ENCODE results near the gene ACO2. TPM values are rescaled to one million over a fixed set of nuclear protein-coding genes. Genes with fewer than 3 reads are reported as not detected.
A peak's percentile ranks its signal among the peaks of the same experiment; 100 is the strongest.

ACO2 gene
- total RNA-seq, 4 donors from 2014 or later: 69.9 to 91.1 (median 76.4) TPM

- H3K27ac ChIP-seq: peak overlapping the region; percentile 73 to 95 (median 84)
- TF ChIP-seq EP300 (IDR thresholded peaks at IDR 0.05): no peak
- no peak for TF ChIP-seq CTCF (IDR thresholded peaks at IDR 0.05)
- TF ChIP-seq POLR2A (IDR thresholded peaks at IDR 0.05): no peak
These were observed 9.6 kb downstream of the ACO2 start for GRCh38 chr22:41478473-41478872.

GRCh38 chr22:41478891-41479521 lies 10.1 kb downstream of the ACO2 start:
- H3K27me3 ChIP-seq: no peaks in the 10 kb centered on the region
- H3K36me3 ChIP-seq: no peaks in the 10 kb centered on the region
- peak overlapping the region; percentile 73 to 95 (median 84) for H3K27ac ChIP-seq
- peak; percentile 21 to 45 for DNase-seq (ENCODE audit: low spot score in 2 of 2)
- no peak for TF ChIP-seq POLR2A (IDR thresholded peaks at IDR 0.05)
- peak; percentile 10 to 90 for TF ChIP-seq EP300 (IDR thresholded peaks at IDR 0.05)
- H3K4me1 ChIP-seq: peaks cover 9 to 72% (median 59%) of the 10 kb centered on the region in 4 donors
- H3K9me3 ChIP-seq: no peaks in the 10 kb centered on the region
- H3K4me3 ChIP-seq: no peak overlapping the region
- 37 to 47% methylated on average over 7 of the region's 7 CpGs for WGBS, 2 donors

More at GRCh38 chr22:41478473-41478872, 9.6 kb downstream of the ACO2 start:
- Histone ChIP-seq H3K4me3 (no peak overlapping the region), H3K36me3 (peaks cover 0 to under 1% (median 0%) of the 10 kb centered on the region in 3 donors), H3K27me3 (no peaks in the 10 kb centered on the region), H3K4me1 (peaks cover 9 to 67% (median 53%) of the 10 kb centered on the region in 4 donors), H3K9me3 (no peaks in the 10 kb centered on the region)
- WGBS, 2 donors: 58 to 61% methylated on average over 2 of the region's 2 CpGs
- DNase-seq (ENCODE audit: low spot score in 2 of 2): no peak

- peak in 1 of 5 experiments; percentile 8 for TF ChIP-seq CTCF (IDR thresholded peaks at IDR 0.05)
- no peak for TF ChIP-seq POLR2A (IDR thresholded peaks at IDR 0.05)
- 36 to 46% methylated on average over 6 of the region's 6 CpGs for whole genome bisulfite sequencing, 2 donors
These were observed 10.9 kb downstream of the ACO2 start for GRCh38 chr22:41479671-41480396.

GRCh38 chr22:41480397-41480735 lies 11.4 kb downstream of the ACO2 start:
- 16 to 20% methylated on average over 7 of the region's 7 CpGs for WGBS, 2 donors
- Histone ChIP-seq H3K4me3 (no peak overlapping the region), H3K9me3 (no peaks in the 10 kb centered on the region), H3K36me3 (no peaks in the 10 kb centered on the region), H3K27me3 (no peaks in the 10 kb centered on the region), H3K27ac (peak overlapping the region; percentile 73 to 95 (median 84)), H3K4me1 (peaks cover 9 to 82% (median 66%) of the 10 kb centered on the region in 4 donors)
- DNase-seq (ENCODE audit: low spot score in 2 of 2): no peak
- no peak for TF ChIP-seq EP300 (IDR thresholded peaks at IDR 0.05)
- TF ChIP-seq POLR2A (IDR thresholded peaks at IDR 0.05): no peak
- no peak for TF ChIP-seq CTCF (IDR thresholded peaks at IDR 0.05)

More at GRCh38 chr22:41479671-41480396, 10.9 kb downstream of the ACO2 start:
- Histone ChIP-seq H3K4me1 (peaks cover 9 to 80% (median 64%) of the 10 kb centered on the region in 4 donors), H3K4me3 (peak overlapping the region in 1 of 4 donors; percentile 0), H3K36me3 (no peaks in the 10 kb centered on the region), H3K27me3 (no peaks in the 10 kb centered on the region), H3K9me3 (no peaks in the 10 kb centered on the region), H3K27ac (peak overlapping the region; percentile 73 to 95 (median 84))
- no peak for DNase-seq (ENCODE audit: low spot score in 2 of 2)

- no peak for TF ChIP-seq EP300 (IDR thresholded peaks at IDR 0.05)
- no peak for TF ChIP-seq CTCF (IDR thresholded peaks at IDR 0.05)
- TF ChIP-seq POLR2A (IDR thresholded peaks at IDR 0.05): no peak
- Histone ChIP-seq H3K36me3 (no peaks in the 10 kb centered on the region), H3K4me1 (peaks cover 9 to 88% (median 66%) of the 10 kb centered on the region in 4 donors), H3K27ac (peak overlapping the region; percentile 73 to 95 (median 84)), H3K27me3 (no peaks in the 10 kb centered on the region), H3K9me3 (no peaks in the 10 kb centered on the region), H3K4me3 (no peak overlapping the region)
- WGBS, 2 donors: 50 to 54% methylated on average over 12 to 15 of the region's 15 CpGs
- no peak for DNase-seq (ENCODE audit: low spot score in 2 of 2)
These were observed 12.4 kb downstream of the ACO2 start for GRCh38 chr22:41481131-41481830.

Data from tibial nerve (tissue), 4 donors.